GM11168 (cell line): ENCODE results near the gene SPDYE1.
"Not testable (repeated sequence)": the region's sequence is repeated elsewhere in the genome, so short reads cannot be mapped to it uniquely, and the experiment has no call there.

Experiments
- in situ Hi-C: fragments of 300-500 bp; cut with MboI; formaldehyde crosslinking; loops from one replicate; pipeline ENCODE4 v1.12.0; 2022; ENCODE audit warnings: low sequenced_read_pairs; ENCODE audit not compliant: unreplicated experiment

Gene SPDYE1

GRCh38 chr7:44039800-44040492 is 42.2 kb downstream of the SPDYE1 start:
- in situ Hi-C loops, result not testable (repeated sequence)

- in situ Hi-C loops, result not testable (repeated sequence)
Observed at GRCh38 chr7:44040493-44040891, 42.8 kb downstream of the SPDYE1 start.

- in situ Hi-C loops, result no loop called here
Observed at GRCh38 chr7:44042221-44042620, 44.5 kb downstream of the SPDYE1 start.

GRCh38 chr7:44043902-44044301 is 46.2 kb downstream of the SPDYE1 start:
- in situ Hi-C loops, result no loop called here

- in situ Hi-C loops, result no loop called here
Observed at GRCh38 chr7:44044315-44045225, 46.9 kb downstream of the SPDYE1 start, which contains the start of gene DBNL. DBNL (plus strand) TSS chr7:44044702; CDS start chr7:44044738, 36 bp downstream.

GRCh38 chr7:44045226-44046014 is 47.7 kb downstream of the SPDYE1 start:
- in situ Hi-C loops, result no loop called here

- in situ Hi-C loops, result no loop called here
Observed at GRCh38 chr7:44046321-44047061, 48.8 kb downstream of the SPDYE1 start.

GRCh38 chr7:44048031-44048795 is 50.5 kb downstream of the SPDYE1 start:
- in situ Hi-C loops, result no loop called here

- in situ Hi-C loops, result no loop called here
Observed at GRCh38 chr7:44050121-44050914, 52.6 kb downstream of the SPDYE1 start.

GRCh38 chr7:44050915-44051560 is 53.3 kb downstream of the SPDYE1 start:
- in situ Hi-C loops, result no loop called here

GRCh38 chr7:44051611-44052220 is 54.0 kb downstream of the SPDYE1 start:
- in situ Hi-C loops, result no loop called here

GRCh38 chr7:44052771-44053365 is 55.2 kb downstream of the SPDYE1 start:
- in situ Hi-C loops, result no loop called here

- in situ Hi-C loops, result no loop called here
Observed at GRCh38 chr7:44056681-44057080, 59.0 kb downstream of the SPDYE1 start.

GRCh38 chr7:44057181-44057848 is 59.6 kb downstream of the SPDYE1 start:
- in situ Hi-C loops, result no loop called here

GRCh38 chr7:44057849-44058758 is 60.4 kb downstream of the SPDYE1 start:
- in situ Hi-C loops, result no loop called here
